Astrocyte (in vitro differentiated cells and primary cell): ENCODE results near the gene LAMB1.

ENCODE experiments used
- EZH2 ChIP-seq: IDR thresholded peaks from 2 replicates; pipeline ENCODE4 v1.6.1; 2012; ENCODE audit warnings: mild to moderate bottlenecking, low read length, inconsistent platforms; ENCODE audit not compliant: insufficient read depth
- TF ChIP-seq, protein P1 (sequence below): IDR thresholded peaks from 2 replicates; pipeline ENCODE4 v1.5.1; 2011; ENCODE audit warnings: low read depth, mild to moderate bottlenecking, inconsistent platforms, low read length, moderate library complexity; ENCODE audit not compliant: insufficient read depth

DNA sequence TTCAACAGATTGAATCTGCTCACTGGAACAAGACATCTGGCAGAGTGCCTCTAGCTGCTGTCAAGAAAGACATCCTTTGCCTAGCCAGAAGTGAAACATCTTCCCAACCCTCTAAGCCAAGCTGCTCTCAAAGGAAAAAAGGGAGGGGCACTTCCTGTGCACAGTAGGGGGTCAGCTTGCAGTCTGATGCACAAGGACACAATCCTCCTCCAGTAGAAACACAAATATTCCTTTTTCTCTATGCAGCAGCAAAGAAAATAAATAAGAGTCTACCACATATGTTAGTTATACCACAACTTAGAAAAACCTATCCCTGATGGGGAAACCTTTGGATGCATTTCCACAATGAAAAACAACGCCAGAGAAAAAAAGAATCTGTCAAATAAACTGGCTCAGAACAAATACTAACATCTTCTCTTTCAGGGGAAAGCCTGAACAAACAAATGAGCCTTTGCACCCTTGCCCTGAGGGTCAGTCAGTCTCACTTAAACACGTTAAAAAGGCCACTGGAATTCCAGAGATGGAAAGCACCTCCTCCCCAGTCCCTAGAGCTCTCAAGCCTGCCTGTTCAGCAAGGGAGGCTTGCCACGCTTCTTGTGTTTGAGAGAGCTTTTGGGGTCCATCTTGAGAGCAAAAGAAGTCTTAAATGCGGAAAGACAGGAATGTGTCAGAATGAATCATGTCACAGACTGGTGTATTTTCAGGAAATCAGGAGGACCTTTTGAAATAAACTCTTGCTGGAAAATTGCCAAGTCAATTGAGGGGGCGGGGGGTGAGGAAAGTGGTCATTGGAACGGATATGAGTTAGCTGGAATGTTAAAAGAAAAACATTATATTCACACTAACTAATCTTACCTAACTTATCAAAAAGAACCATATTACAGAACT is 7.5 kb downstream of the LAMB1 start:
- TF ChIP-seq, protein P1, sequence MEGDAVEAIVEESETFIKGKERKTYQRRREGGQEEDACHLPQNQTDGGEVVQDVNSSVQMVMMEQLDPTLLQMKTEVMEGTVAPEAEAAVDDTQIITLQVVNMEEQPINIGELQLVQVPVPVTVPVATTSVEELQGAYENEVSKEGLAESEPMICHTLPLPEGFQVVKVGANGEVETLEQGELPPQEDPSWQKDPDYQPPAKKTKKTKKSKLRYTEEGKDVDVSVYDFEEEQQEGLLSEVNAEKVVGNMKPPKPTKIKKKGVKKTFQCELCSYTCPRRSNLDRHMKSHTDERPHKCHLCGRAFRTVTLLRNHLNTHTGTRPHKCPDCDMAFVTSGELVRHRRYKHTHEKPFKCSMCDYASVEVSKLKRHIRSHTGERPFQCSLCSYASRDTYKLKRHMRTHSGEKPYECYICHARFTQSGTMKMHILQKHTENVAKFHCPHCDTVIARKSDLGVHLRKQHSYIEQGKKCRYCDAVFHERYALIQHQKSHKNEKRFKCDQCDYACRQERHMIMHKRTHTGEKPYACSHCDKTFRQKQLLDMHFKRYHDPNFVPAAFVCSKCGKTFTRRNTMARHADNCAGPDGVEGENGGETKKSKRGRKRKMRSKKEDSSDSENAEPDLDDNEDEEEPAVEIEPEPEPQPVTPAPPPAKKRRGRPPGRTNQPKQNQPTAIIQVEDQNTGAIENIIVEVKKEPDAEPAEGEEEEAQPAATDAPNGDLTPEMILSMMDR, result no peak
- TF ChIP-seq EZH2, result no peak
